ENCODE data around the gene KANTR. TPM values are rescaled to one million over a fixed set of nuclear protein-coding genes. Genes with fewer than 3 reads are reported as not detected.

Gene KANTR

GRCh38 chrX:53171356-53171755 is 77.4 kb downstream of the KANTR start:
- no peak overlapping the region for H4K91ac ChIP-seq (ENCODE audit: low read depth, low read length, poor library complexity)
- no peaks in the 10 kb centered on the region for H3K79me1 ChIP-seq (ENCODE audit: low read depth, low read length)
- DNase-seq (ENCODE audit: low spot score): no peak
- no peak overlapping the region for H3K4me2 ChIP-seq (ENCODE audit: insufficient read depth, low read length, poor library complexity, severe bottlenecking)
- no peak overlapping the region for H3K23ac ChIP-seq (ENCODE audit: low read depth, low read length, poor library complexity)
- H3K14ac ChIP-seq (ENCODE audit: low read length): no peak overlapping the region
- H2BK120ac ChIP-seq (ENCODE audit: low read depth, low read length): no peak overlapping the region
- H3K27me3 ChIP-seq (ENCODE audit: control insufficient read depth in 3 of 3, insufficient read depth in 3 of 3, low read depth in 1 of 3, low read length in 3 of 3): no peaks in the 10 kb centered on the region
- H2BK12ac ChIP-seq (ENCODE audit: low read length): no peak overlapping the region
- no peak overlapping the region for H3K4ac ChIP-seq (ENCODE audit: low read length)
- H2AFZ ChIP-seq (ENCODE audit: low read length): no peak overlapping the region
- no peak overlapping the region for H3K18ac ChIP-seq (ENCODE audit: low read length)
- H3K4me3 ChIP-seq (ENCODE audit: low read length in 2 of 2): no peak overlapping the region
- no peaks in the 10 kb centered on the region for H3K36me3 ChIP-seq (replicated peaks in 1 of 2; ENCODE audit: control insufficient read depth in 2 of 2, insufficient read depth in 2 of 2, low read length in 2 of 2)
- H3K27ac ChIP-seq (replicated peaks; ENCODE audit: low read length): no peak overlapping the region
- no peaks in the 10 kb centered on the region for H3K9me3 ChIP-seq (replicated peaks in 1 of 2; ENCODE audit: control insufficient read depth in 2 of 2, insufficient read depth in 1 of 2, low read depth in 1 of 2, low read length in 2 of 2)
- H2AK5ac ChIP-seq (ENCODE audit: low read depth, low read length): no peak overlapping the region
- no peak overlapping the region for H3K9ac ChIP-seq (ENCODE audit: low read depth, low read length, poor library complexity)
- no peaks in the 10 kb centered on the region for H3K4me1 ChIP-seq (ENCODE audit: control insufficient read depth in 2 of 2, insufficient read depth in 1 of 2, low read depth in 1 of 2, low read length in 2 of 2)
- H2BK5ac ChIP-seq (ENCODE audit: low read length): no peak overlapping the region
- no CpG with 5 or more reads among the region's 7 CpGs for WGBS, 2 donors (ENCODE audit: extremely low coverage in 2 of 2, insufficient read length in 2 of 2, insufficient replicate concordance in 1 of 2)
- no peak overlapping the region for H2BK15ac ChIP-seq (ENCODE audit: low read length)
- no peak overlapping the region for H4K8ac ChIP-seq (ENCODE audit: low read depth, low read length)

Small RNA genes within 50 kb of the gene (small RNA-seq; reads per million reads assigned to genes)
- gene AL139396.1 (ENCODE audit: insufficient read depth) (not detected), gene AL591212.2 (ENCODE audit: insufficient read depth) (not detected)
